Activated CD8-positive, alpha-beta memory T cell treated with anti-CD3 and anti-CD28 coated beads, Interleukin-2, amount 10 ng/mL, durations not matched to agents 7 days and 5 days (primary cell): ENCODE data around the gene ARV1. TPM values are rescaled to one million over a fixed set of nuclear protein-coding genes. Genes with fewer than 3 reads are reported as not detected.
"Not testable (repeated sequence)": the region's sequence is repeated elsewhere in the genome, so short reads cannot be mapped to it uniquely, and the experiment has no call there.

Experiments
- ATAC-seq: fragments of 150-1000 bp; cut with Tn5 transposase; one replicate; pipeline ENCODE4 v1.10.0; 2021; ENCODE audit warnings: moderate library complexity
- CTCF ChIA-PET: fragments of 350-600 bp; sonication (Branson Sonifier 250); formaldehyde crosslinking; loops from one replicate; lab custom pipeline; 2021; ENCODE audit warnings: antibody characterized with exemption; lab: Charles Lee
- DNase-seq: peaks from one replicate; pipeline ENCODE4 v3.0.0-alpha.2; 2020
- H3K27ac Mint-ChIP-seq: one replicate; pipeline ENCODE4 v1.8.0; 2021; ENCODE audit warnings: mild to moderate bottlenecking, mixed read lengths
- H3K27me3 Mint-ChIP-seq: one replicate; pipeline ENCODE4 v1.8.0; 2021; ENCODE audit warnings: mixed read lengths
- H3K36me3 Mint-ChIP-seq: one replicate; pipeline ENCODE4 v1.8.0; 2021; ENCODE audit warnings: mild to moderate bottlenecking, mixed read lengths
- H3K4me1 Mint-ChIP-seq: one replicate; pipeline ENCODE4 v1.8.0; 2021; ENCODE audit warnings: mixed read lengths
- H3K4me3 Mint-ChIP-seq: one replicate; pipeline ENCODE4 v1.8.0; 2021; ENCODE audit warnings: mild to moderate bottlenecking, moderate library complexity, mixed read lengths
- H3K9me3 Mint-ChIP-seq: one replicate; pipeline ENCODE4 v1.8.0; 2022; ENCODE audit warnings: low read depth, mixed read lengths
- total RNA-seq, 2 experiments: library from RNA; stranded (reverse); gene quantifications; one replicate each; pipeline ENCODE4 v1.2.3, GENCODE V29; 2021

Gene ARV1
- total RNA-seq, 2 experiments from 2014 or later, result 12.9 to 16.0 TPM

DNA sequence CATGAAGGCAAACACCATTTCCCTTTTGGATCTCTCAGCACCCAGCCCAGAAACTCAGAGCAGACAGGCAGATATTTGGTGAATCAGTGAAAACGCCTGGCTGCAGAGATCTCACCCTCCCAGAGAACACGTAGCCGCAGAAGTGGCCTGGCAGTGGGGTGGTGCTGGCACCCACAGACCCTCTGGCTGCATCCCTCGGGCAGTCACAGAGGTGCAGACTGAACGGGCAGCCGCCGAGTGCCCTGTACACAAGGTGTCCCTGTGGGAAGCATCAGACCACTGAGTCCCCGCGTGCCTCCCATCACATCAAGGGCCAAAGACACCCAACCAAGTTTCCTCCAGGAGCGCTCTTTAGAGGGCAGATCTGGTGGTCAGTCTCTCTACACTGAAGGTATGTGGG is 49.1 kb downstream of the ARV1 start:
- H3K4me3 Mint-ChIP-seq, result no peak overlapping the region
- no peak overlapping the region for H3K27ac Mint-ChIP-seq
- no peaks in the 10 kb centered on the region for H3K9me3 Mint-ChIP-seq
- CTCF ChIA-PET, result interaction anchor here (1.4 kb wide), 1 partner anchor 10 kb away, joined by 4 read pairs; no protein-coding TSS in a partner anchor
- no peaks in the 10 kb centered on the region for H3K27me3 Mint-ChIP-seq
- H3K4me1 Mint-ChIP-seq, result peaks cover under 1% of the 10 kb centered on the region
- DNase-seq (no peak), ATAC-seq (no peak)
- H3K36me3 Mint-ChIP-seq, result no peaks in the 10 kb centered on the region

DNA sequence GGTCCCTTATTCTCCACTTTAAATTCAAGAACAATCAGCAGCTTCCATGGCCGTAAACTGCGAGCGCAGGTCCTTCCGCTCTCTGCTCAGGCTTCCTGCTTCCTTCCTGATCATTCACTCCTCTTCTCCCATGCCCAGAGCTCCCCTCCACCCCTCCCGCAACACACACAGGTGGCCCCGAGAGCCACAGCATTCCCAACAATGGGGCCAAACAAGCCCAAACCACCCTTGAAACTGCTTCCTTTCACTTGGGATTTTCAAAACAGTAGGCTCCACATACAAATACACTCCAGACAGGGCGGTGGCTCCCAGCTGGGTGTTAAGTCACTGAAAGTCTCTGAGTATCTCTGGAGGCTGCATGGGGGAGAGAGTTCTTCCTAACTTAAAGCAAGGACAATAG is 49.8 kb downstream of the ARV1 start:
- no peak for DNase-seq
- Mint-ChIP-seq H3K4me3 (no peak overlapping the region), H3K27me3 (no peaks in the 10 kb centered on the region), H3K27ac (no peak overlapping the region), H3K36me3 (no peaks in the 10 kb centered on the region), H3K9me3 (no peaks in the 10 kb centered on the region), H3K4me1 (peaks cover 5% of the 10 kb centered on the region)
- no peak for ATAC-seq
- CTCF ChIA-PET, result interaction anchor here (1.4 kb wide), 1 partner anchor 10 kb away, joined by 4 read pairs; no protein-coding TSS in a partner anchor

DNA sequence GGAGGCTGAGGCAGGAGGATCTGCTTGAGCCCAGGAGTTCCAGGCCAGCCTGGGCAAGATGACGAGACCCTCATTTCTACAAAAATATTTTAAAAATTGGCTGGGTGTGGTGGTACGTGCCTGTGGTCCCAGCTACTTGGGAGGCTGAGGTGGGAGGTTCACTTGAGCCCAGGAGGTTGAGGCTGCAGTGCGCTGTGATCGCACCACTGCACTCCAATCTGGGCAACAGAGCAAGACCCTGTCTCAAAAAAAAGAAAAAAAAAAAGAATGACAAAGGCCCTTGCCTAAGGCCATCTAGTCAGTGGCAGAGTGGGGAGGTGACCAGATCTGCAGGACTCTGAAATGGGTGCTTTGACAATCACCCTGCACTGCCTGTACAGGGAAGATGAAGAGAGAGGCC is 50.4 kb downstream of the ARV1 start:
- ATAC-seq, DNase-seq, H3K36me3 Mint-ChIP-seq, H3K27ac Mint-ChIP-seq, H3K4me3 Mint-ChIP-seq, H3K9me3 Mint-ChIP-seq, H3K27me3 Mint-ChIP-seq, H3K4me1 Mint-ChIP-seq: not testable (repeated sequence)
- CTCF ChIA-PET, result interaction anchor here (1.4 kb wide), 1 partner anchor 9 kb away, joined by 4 read pairs; no protein-coding TSS in a partner anchor

DNA sequence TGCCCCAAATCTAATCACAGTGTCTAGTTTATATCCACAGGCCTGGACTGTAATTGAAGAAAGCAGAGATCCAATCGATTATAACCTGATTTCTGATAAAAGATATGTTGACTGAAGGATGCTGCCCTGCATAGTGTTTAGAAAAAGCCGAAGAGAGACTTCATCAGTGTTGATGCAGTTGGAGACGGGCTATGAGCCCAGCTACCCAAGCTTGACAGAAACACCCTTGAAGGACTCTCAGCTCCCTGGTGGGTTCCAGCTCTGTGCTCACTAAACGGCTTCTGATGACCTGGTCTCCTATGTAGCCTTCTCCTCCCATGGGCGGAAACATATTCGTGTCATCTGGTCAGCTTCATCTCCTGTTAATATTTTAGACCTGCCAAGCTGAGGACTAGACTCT is 50.9 kb downstream of the ARV1 start:
- H3K27ac Mint-ChIP-seq, result no peak overlapping the region
- no peak for DNase-seq
- peaks cover 5% of the 10 kb centered on the region for H3K4me1 Mint-ChIP-seq
- H3K36me3 Mint-ChIP-seq, result no peaks in the 10 kb centered on the region
- H3K27me3 Mint-ChIP-seq, result no peaks in the 10 kb centered on the region
- no peaks in the 10 kb centered on the region for H3K9me3 Mint-ChIP-seq
- H3K4me3 Mint-ChIP-seq, result no peak overlapping the region
- ATAC-seq, result no peak
- CTCF ChIA-PET, result no interaction called here

DNA sequence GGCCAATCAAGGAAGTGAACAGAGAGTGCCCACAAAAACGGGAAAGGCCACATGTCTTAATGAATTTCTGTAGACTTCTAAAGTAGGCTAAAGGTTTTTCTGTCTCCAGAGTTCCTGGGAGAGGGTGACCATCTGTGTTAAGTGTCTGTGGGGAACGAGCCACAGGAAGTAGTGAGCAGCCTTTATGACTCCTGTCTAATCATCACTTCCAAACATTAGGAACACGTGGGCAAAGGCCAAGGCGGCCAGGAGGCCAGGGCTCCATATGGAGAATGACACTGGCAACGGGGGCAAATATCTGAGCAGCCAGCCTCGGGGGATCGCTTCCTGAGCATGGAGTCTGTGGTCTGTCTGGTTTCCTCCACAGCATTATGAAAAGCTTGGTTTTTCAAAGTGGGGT is 54.1 kb downstream of the ARV1 start:
- Mint-ChIP-seq H3K9me3 (no peaks in the 10 kb centered on the region), H3K27me3 (no peaks in the 10 kb centered on the region), H3K27ac (no peak overlapping the region), H3K4me3 (no peak overlapping the region), H3K4me1 (peaks cover 22% of the 10 kb centered on the region), H3K36me3 (no peaks in the 10 kb centered on the region)
- ATAC-seq, result no peak
- CTCF ChIA-PET, result no interaction called here
- DNase-seq, result no peak

DNA sequence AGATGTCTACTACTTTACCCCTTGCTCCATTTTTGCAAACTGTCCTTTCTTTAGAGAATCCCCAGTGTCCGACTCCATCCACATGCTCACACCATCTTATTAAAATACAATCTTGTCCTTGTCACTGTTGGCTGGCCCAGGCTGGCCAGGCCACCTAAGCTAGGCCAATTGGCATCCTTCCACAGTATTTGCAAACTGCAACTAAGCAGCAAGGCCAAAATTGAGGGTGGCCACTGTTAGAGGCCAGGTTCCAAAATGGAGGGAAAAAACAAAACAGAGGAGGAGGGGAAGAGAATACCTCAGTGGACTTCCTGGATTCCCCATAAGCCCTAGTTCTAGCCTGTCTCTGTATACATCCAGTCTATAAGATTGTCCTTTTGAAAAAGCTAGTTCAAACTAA is 56.9 kb downstream of the ARV1 start:
- H3K9me3 Mint-ChIP-seq, result no peaks in the 10 kb centered on the region
- H3K27me3 Mint-ChIP-seq, result no peaks in the 10 kb centered on the region
- ATAC-seq (no peak), DNase-seq (no peak)
- peaks cover 26% of the 10 kb centered on the region for H3K4me1 Mint-ChIP-seq
- H3K36me3 Mint-ChIP-seq, result no peaks in the 10 kb centered on the region
- no peak overlapping the region for H3K4me3 Mint-ChIP-seq
- CTCF ChIA-PET, result no interaction called here
- no peak overlapping the region for H3K27ac Mint-ChIP-seq

DNA sequence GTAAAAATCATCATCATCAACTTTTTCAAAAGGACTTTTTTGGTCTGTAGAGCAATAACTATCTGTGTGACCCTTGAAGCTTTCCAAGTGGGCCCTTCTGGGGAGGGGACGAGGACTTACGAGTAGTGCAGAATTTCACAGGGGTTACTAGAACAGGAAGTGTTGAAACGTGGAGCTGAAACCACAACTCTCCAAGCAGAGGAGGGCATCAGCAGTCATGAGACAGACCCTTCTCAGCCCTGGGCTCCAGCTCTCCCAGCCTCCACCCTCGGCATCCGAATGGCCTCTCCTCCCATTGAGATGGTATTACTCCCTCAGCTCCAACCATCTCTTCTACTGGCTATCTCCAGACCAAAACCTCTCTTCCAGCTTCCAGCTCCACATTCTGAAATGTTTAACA is 57.5 kb downstream of the ARV1 start:
- Mint-ChIP-seq H3K4me1 (peaks cover 30% of the 10 kb centered on the region), H3K4me3 (no peak overlapping the region), H3K36me3 (no peaks in the 10 kb centered on the region), H3K27me3 (peaks cover 4% of the 10 kb centered on the region), H3K9me3 (no peaks in the 10 kb centered on the region), H3K27ac (no peak overlapping the region)
- DNase-seq, result no peak
- CTCF ChIA-PET, result no interaction called here
- ATAC-seq, result no peak

DNA sequence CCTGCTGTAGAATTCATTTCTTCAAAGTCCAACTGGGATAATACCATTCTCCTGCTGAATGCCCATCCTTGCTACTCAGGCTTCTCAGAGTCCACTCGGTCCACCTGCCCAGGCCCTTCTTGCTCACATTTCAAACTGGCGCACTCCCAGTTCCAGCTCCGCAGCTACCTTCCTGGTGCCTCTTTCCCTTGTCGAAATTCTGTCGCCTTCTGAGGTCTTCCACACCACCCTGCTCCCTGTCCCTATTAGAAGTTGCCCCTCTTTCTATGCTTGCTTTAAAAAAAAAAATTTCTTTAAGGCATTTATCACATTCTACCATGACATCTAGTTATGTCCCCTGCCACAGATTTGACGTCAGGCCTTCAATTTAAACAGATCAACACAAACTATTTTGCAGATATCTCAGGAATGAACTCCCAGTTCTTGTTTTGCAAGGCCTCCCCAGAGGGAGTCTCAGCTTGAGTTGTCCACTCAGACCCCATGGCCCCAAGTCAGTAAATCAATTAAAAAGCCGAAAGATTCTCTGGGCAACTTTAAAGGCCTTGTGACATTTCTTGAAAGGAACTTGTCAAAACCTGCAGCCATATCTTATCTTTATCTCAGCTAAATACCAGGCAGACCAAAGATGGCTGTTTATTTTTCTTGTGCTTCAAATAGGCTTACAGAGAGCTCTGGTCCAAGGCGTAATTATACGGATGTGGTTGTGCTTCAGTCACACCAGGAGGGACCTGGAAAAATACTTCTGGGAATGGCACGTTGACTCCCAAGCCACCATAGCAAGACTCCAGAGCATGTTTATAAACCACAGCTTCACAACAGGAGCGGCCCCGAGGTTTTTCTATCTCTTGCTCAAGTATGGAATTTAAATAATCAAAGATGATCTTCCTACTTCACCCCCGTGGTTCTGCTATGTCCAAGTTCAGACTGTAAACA is 59.0 kb downstream of the ARV1 start:
- Mint-ChIP-seq H3K9me3 (no peaks in the 10 kb centered on the region), H3K27ac (no peak overlapping the region), H3K4me3 (no peak overlapping the region), H3K27me3 (peaks cover 16% of the 10 kb centered on the region), H3K4me1 (peaks cover 30% of the 10 kb centered on the region), H3K36me3 (no peaks in the 10 kb centered on the region)
- DNase-seq (no peak), ATAC-seq (no peak)
- CTCF ChIA-PET, result interaction anchor here (1.2 to 3.3 kb wide), 3 partner anchors 9 to 59 kb away, joined by 4 to 12 read pairs (median 4); partner anchors contain the start of genes ARV1 and TTC13

DNA sequence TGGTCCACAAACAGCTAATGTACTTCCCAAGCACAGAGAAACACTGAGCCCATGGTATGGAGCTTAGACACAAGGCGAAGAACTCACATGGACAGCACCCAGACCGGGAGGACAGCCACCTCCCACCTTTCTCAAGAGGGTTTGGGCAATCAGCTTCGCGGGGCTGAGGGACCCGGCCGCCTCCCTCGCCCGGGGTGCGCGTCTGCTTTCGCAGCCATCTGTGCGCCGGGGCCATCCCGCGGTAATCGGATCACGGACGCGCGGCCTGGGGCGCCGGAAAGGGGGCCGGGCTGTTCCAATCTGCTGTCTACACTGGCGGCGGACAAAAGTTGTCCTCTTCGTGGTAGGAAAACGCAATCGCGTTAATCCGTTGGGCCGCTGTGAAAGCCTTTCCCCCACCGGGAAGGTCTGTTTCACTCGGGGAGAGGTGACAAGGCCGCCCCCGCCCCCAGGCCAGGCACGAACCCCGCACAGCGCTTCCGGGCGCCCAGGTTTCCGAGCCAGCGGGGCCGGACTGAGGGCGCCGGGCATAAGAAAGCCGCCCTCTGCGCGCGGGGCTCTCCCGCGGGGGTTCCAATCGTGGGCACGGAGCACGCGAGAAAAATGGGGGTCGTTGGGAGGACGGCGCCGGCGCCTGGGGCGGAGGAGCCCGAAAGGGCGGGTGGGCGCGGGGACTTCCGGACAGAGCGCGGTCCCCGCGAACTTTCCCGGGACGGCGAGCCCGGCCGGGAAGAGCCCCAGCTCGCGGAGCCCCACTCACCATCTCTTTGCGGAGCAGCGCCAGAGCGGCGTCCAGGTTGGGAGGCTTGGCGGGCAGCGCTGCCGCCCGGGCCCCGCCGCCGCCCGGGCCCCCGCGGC is 60.5 kb downstream of the ARV1 start:
- peak; percentile 51 for DNase-seq
- ATAC-seq, result peak; percentile 62
- Mint-ChIP-seq H3K4me1 (peaks cover 25% of the 10 kb centered on the region), H3K27me3 (peaks cover 21% of the 10 kb centered on the region), H3K9me3 (no peaks in the 10 kb centered on the region), H3K4me3 (peak overlapping the region; percentile 69), H3K27ac (no peak overlapping the region), H3K36me3 (no peaks in the 10 kb centered on the region)
- CTCF ChIA-PET, result interaction anchor here (0.5 to 3.3 kb wide), 4 partner anchors 11 to 167 kb away, joined by 3 to 12 read pairs (median 4); partner anchors contain the start of genes ARV1 and TTC13

DNA sequence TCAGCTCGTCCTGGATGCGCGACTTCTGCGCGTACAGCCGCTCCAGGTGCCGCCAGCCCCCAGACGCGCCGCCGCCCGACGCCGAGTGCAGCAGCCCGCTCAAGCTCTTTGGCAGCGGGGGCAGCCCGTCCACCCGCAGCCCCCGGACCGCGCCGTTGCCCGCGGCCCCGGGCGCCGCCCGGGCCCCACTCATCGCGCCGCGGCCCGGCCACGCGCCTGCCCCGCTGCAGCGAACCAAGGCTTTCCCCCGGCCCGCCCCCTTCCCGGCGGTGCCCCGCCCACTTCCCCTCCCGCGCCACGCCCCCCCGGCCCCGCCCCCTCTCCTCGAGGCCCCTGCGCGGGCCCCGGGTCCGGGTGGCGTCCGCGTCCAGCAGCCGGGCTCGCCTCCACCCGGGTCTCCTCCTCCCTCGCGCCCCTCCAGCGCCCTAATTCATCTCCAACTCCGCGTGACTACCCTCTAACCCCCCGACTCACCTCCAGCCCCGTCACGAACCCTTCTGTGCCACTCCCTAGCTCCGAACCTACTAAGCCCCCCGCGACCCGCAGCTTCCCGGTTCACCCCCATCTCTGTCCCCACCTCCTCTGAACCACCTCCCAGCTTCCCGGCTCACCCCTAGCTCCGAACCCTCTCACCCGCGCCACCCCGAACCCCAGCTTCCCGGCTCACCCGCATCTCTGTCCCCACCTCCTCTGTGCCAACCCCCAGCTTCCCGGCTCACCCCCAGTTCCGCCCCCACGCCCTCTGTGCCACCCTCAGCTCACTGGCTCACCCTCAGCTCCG is 61.3 kb downstream of the ARV1 start, which contains the start of gene FAM89A:
TSS of gene FAM89A (minus strand) at position 236 of the 781 bp plus-strand sequence. CDS start at position 193, 43 bp downstream.
- ATAC-seq (peak; percentile 84), DNase-seq (peak; percentile 72)
- Mint-ChIP-seq H3K9me3 (no peaks in the 10 kb centered on the region), H3K4me3 (peak within 1 kb of the TSS; percentile 69), H3K4me1 (peaks cover 25% of the 10 kb centered on the region), H3K27me3 (peaks cover 27% of the 10 kb centered on the region), H3K27ac (no peak within 1 kb of the TSS), H3K36me3 (no peaks in the 10 kb centered on the region)
- CTCF ChIA-PET, result interaction anchor here (0.8 to 3.3 kb wide), 4 partner anchors 10 to 61 kb away, joined by 3 to 12 read pairs (median 4); partner anchors contain the start of genes ARV1 and TTC13

DNA sequence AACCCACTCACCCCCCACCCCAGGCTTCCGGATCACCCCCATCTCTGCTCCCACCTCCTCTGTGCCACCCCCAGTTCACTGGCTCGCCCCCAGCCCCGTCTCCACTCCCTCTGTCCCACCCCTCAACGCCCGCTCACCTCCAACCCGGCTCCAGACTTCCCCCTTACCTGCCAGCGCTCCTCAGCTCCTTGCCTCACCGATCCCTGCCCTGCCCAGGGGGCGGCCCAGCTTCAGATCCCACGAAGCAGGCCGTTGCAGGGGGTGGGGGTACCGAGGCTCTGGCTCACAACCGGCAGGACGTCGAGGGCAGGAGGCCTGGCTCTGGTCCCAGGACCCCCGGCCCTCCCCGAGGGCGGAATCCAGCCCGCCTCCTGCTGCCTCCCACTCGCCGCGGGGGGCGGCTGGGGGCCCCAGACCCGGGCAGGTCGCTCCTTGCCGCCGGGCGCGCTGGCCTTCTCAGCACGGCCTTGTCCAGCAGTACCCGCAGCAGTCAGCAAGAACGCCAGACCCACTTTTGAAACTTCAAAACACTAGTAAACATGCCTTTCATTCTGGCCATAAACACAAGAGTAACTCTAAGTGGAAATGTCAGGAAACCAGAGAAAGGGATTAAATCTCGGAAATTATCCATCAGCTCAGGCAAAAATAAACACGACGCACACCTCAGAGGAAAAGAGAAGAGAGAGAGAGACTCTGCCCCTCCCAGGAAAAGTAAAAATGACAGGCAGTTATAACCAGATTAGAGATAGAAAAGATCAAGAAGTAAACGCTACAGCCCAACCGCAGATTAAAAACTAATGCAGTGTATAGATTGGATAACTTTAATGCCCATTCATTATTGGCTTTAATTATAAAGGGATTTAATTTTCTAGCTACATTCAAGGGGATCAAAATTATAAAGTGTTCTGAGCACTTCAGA is 62.2 kb downstream of the ARV1 start:
- Mint-ChIP-seq H3K27ac (peak overlapping the region; percentile 10), H3K4me3 (peak overlapping the region; percentile 68), H3K9me3 (no peaks in the 10 kb centered on the region), H3K4me1 (peaks cover 25% of the 10 kb centered on the region), H3K27me3 (peaks cover 34% of the 10 kb centered on the region), H3K36me3 (no peaks in the 10 kb centered on the region)
- CTCF ChIA-PET, result interaction anchor here (0.8 to 3.3 kb wide), 5 partner anchors 9 to 62 kb away, joined by 3 to 12 read pairs (median 3); partner anchors contain the start of genes ARV1 and TTC13
- no peak for DNase-seq
- no peak for ATAC-seq
